GM21723 (cell line): Measurements from ENCODE around the gene ELP6.

ENCODE experiments used
- ATAC-seq: cut with Tn5 transposase; IDR thresholded peaks from one replicate; pipeline ENCODE4 v1.9.1; 2021; ENCODE audit warnings: mild to moderate bottlenecking, moderate library complexity; ENCODE audit not compliant: unreplicated experiment

Gene ELP6, protein sequence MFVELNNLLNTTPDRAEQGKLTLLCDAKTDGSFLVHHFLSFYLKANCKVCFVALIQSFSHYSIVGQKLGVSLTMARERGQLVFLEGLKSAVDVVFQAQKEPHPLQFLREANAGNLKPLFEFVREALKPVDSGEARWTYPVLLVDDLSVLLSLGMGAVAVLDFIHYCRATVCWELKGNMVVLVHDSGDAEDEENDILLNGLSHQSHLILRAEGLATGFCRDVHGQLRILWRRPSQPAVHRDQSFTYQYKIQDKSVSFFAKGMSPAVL

DNA sequence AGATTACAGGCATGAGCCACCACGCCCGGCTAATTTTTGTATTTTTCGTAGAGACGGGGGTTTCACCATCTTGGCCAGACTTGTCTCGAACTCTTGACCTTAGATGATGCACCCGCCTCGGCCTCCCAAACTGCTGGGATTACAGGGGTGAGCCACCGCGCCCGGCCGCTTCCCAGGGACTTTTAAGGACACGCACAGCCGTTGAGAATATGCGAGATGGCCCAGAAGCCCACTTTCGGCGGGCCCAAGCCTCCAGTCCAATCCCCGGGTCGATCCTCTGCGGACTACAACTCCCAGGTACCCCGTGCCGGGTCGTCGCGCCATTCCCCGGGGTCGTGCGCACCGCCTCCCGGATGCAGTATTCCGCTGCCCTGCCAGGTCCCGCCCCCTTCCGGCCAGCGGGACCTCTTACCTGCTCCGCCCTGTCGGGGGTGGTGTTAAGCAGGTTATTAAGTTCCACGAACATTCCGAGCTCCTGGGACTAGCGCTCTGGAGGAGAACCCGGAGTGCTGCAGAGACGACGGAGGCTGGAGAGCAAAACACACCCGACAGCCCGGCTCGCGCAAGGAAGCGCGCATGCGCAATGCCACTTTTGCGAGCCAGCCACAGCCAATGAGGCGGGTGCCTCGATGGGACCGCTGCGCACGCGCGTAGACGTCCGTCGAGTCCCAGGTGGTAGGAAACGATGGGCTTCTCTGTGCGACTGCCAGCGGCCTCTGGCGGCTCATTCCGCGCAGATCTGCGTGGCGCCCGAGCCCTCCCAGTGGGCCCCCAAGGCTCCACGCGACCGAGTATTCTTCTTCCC is at the start of gene ELP6:
Gene ELP6, minus strand, starts transcription at position 588 of the 805 bp plus-strand sequence. Its CDS starts 122 bp downstream, at position 466.
- peak; percentile 91 for ATAC-seq

DNA sequence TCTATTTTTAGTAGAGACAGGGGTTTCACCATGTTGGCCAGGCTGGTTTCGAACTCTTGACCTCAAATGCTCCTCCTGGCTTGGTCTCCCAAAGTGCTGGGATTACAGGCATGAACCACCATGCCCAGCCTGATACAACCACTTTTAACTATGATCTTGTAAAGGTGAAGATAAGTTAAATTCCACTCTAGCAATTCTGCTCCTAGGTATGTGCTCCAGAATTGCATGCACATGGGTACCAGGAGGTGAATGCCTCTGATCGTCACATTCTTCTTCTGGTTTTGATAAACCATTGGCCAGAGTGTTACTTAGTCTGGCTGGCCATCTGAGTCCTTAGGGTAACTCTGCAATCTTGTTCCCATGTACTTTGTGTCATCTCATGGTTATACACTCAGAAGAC is 42.8 kb upstream of the ELP6 start:
- ATAC-seq = no peak

DNA sequence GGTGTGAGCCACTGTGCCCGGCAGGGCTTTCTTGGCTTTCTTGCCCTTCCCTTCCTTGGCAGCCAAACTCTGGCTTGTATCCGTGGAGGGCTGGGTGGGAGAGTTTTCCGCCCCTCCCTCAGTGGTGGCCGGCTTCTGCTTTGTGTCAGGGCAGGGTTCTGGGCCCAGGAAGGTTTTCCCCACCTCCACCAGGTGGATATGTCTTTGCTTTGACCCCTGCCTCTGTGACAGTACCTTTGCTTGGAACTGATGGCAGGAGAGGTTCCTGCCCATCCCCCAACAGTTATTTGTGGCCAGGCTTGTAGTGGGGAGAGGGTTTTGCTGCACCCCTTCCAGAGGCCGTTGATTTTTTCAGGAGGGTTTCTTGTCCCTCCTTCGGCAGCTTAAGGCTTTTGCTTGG is 40.8 kb upstream of the ELP6 start:
- no peak for ATAC-seq

DNA sequence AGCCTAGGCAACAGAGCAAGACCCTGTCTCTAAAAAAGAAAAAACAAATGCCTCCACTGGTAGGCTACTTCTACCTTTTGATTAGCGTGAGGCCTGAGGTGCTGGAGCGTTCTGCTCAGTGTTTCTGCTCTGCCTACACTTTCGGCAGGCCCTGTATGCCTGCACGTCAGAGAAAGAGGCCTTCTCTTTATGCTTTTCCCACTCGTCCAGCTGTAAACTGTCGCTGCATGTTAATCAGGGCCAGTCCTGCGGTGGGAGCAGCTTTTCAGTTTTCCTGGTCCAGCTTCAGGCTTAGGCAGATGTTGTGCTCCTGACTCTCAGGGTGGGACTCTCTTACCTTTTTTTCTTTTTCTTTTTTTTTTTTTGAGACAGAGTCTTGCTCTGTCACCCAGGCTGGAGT is 39.9 kb upstream of the ELP6 start:
- no peak for ATAC-seq

DNA sequence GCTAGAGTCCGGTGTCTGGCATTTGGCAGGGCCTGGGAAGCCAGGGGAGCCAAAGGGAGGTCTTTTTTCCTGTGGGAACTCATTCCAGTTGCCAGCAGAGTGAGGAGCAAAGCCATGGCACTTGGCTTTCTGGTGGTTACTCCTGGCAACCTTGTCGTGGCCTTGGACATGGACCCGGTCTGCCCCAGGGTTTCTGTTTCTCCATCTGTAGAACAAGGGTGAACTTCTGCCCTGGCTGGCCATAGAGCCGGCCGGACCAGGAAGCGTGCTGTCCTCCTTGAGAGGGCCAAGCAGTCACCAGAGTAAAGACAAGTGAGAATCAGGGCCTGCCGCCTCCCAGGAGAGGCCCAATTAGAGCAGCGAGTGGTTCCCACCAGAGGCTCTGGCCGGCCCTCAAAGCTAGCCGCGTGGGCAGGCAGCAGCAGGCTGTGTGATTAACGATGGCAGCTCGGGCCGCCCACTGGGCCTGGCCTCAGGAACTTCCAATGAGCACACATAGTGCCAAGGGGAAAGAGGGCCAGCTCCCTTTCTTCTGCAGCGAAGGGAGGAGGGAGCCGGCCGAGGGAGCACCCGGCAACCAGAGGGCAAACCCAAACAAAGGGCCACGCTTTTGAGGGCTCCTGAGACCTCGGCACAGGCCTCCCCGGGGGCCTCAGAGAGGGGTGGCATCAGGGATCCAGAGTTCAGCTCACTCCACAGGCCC is 29.1 kb upstream of the ELP6 start:
- no peak for ATAC-seq

DNA sequence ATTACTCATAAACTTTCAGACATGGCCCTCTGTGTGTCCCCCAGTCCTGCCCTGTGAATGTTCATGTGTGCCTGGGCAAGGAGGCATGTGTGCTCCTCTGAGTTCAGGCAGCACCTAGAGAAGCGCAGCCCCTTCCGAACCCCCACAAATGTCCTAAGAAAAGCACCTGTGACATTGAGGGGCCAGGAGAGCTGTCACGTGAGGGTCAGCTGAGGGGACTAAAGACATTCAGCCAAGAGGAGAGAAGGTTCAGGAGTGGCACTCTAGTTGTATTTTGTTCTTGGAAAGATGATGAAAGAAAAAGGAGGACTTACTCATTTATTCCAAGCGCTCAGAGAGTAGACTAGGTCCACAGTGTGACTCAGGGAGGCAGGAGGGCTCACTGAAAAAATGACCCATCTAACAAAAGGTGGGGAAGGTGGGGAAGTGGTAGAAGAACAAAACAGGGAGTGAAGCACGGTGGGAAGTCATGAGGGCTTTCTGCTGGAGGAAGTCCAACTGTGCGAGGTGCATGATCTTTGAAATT is 28.1 kb upstream of the ELP6 start:
- no peak for ATAC-seq

DNA sequence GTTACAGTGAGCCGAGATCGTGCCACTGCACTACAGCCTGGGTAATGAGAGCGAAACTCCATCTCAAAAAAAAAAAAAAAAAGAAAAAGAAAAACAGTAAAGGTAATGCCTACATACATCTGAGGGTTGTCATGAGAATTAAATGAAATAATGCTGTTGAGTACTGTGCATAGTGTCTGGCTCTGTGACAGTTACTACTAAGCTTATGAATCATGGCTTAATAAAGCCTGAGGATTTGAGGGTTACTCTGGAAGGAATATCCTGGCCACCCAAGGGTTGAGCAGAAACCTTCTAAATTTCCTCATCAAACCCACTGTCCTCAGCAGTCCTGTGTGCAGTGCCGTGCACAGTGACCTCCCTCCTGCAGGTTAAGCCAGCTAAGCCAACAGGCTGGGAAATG is 26.8 kb upstream of the ELP6 start:
- ATAC-seq = no peak

DNA sequence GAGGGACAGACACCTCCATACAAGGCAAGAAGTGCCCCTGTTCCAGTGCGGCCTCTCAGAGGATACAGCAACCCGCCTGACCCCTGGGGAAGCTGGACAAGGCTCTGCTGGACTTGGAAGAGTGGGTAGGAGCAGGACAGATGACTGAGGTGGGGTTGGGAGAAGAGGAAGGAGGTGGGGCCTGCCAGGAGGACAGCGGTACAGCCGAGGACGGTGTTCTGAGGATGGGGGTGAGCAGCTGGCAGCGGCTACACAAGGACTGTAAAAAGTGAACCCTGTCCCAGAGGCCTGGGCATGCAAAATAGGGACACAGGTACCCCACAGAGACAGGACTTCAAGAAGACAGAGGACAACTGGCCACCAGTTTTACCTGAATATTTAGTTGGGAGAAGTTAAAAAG is 23.5 kb upstream of the ELP6 start:
- no peak for ATAC-seq

DNA sequence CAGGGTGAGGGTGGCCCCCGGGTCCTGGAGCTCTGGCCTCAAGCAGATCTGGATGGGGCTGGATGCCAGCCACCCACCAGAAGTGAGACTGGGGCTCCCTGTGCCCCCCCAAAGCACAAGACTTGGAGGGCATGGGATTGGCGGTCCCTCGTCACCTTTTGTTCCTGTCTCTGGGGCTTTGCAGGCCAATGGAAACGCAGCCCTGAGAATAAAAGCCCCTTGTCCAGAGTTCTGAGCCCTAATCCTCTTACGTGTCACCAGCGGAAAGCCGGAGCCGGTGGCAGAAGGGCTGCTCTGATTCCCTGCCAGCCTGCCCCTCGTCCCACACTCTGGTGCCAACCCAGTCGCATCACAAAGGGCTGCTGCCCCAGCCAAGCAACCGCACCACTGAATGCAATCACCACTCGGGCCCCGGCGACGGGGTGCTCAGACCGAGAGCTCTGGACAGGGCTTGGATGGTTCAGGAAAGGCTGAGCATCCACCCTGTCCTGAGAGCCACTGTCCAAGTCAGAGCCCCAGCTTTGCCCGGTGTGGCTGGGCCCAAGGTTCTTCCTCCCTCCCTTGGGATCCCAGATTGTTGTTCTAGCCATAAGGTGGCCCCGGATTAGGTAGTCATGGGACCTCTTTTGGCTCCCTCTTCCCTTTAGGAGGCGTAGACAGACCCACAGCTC is 22.8 kb upstream of the ELP6 start:
- no peak for ATAC-seq

DNA sequence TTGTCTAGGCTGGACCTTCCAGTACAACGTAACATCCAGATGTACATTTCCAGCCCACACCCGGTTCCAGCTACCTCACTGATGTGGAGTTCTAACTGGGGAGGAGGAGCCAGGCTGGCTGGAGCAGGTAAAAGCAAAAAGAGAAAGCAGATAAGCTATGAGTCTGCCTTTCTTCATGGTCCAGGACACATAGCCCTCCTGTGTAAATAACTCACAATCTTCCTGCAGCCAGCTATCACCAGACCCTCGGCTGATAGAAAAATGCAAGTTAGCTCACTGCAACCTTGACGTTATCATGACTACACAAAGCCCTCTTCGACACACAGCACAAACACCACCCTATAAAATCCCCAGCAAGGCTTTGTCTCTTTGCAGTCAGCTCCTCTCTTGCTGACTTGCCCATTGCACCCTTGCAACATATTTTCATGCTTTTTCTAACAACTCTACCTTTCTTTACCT is 20.5 kb upstream of the ELP6 start:
- ATAC-seq = no peak

DNA sequence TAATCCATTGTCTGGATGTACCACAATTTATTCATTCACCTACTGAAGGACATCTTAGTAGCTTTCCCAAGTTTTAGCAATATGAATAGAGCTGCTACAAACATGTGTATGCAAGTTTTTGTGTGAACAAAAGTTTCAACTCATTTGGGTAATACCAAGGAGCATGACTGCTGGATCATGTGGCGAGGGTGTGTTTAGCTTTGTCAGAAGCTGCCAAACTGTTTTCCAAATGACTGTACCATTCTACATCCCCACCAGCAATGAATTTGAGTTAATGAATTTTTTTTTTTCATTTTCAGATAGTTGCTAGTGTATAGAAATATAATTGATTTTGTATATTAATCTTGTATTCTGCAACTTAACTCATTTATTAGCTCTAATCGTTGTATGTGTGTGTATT is 20.0 kb upstream of the ELP6 start:
- no peak for ATAC-seq

DNA sequence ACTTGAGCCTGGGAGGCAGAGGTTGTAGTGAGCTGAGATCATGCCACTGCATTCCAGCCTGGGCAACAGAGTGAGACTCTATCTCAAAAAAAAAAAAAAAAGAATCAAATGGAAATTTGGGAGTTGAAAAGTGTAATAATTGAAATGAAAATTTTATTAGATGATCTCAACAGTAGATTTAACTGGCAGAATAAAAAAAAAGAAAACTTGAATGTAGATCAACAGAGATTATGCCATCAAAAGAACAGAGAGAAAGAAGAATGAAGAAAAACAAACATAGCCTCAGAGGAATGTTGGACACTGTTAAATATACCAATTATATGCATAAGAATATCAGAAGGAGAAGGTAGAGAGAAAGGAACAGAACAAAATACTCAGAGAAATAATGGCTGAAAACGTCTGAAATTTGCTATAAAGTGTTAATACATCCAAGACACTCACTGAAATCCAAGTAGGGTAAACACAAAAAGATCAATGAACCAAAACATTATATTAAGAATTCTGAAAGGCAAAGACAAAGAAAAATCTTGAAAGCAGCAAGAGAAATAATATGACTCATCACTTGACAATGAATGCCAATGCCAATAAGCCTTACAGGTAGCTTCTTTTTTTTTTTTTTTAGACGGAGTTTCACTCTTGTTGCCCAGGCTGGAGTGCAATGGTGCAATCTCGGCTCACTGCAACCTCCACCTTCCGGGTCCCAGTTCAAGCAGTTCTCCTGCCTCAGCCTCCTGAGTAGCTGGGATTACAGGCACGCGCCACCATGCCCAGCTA is 14.6 kb upstream of the ELP6 start:
- no peak for ATAC-seq

DNA sequence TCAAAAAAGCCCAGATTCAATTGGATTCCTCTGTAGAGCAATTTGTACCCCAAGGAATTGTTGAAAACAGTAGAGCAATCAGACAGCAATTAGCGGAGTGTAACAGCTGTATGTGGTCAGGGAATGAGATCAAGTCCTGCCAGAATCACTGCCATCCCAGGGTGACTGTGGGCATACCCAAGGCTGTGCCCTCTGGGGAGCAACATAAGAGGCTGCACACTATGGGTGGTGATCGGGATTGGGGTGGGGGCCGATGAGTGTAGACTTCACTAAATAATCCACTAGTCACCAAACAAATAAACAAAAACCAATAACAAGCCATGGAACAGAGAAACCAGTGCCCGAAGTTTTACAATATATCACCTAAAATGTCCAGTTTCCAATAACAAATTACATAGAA is 12.1 kb upstream of the ELP6 start:
- no peak for ATAC-seq

DNA sequence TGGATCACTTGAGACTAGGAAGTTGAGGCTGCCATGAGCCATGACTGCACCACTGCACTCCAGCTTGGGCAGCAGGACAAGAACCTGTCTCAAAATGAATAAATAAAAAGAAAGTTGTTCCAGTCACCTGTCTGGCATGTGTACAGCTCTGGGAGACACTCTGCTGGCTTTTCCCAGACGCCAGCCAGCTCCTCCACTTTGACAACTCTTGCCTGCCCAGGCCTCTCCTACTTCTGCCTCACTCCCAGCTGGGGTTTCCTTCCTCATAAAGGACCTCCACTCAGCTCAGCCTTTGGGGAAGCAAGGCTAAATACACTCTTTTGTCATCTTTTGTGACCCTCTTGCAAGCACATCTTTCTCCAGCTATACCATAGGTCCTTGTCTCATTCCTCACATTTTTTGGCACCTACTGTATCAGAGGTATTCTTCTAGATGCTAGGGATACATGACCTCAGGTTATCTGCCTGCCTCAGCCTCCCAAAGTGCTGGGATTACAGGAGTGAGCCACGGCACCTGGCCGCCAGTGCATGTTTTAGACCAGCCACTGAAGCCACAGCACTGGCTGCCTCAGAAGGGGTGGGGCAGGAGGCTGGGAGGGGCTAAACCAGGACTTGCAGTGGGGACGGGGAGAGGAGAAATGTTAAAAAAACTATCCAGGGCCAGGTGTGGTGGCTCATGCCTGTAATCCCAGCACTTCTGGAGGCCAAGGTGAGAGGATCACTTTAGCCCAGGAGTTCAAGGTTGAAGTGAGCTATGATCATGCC is 10.0 kb upstream of the ELP6 start:
- ATAC-seq = no peak

DNA sequence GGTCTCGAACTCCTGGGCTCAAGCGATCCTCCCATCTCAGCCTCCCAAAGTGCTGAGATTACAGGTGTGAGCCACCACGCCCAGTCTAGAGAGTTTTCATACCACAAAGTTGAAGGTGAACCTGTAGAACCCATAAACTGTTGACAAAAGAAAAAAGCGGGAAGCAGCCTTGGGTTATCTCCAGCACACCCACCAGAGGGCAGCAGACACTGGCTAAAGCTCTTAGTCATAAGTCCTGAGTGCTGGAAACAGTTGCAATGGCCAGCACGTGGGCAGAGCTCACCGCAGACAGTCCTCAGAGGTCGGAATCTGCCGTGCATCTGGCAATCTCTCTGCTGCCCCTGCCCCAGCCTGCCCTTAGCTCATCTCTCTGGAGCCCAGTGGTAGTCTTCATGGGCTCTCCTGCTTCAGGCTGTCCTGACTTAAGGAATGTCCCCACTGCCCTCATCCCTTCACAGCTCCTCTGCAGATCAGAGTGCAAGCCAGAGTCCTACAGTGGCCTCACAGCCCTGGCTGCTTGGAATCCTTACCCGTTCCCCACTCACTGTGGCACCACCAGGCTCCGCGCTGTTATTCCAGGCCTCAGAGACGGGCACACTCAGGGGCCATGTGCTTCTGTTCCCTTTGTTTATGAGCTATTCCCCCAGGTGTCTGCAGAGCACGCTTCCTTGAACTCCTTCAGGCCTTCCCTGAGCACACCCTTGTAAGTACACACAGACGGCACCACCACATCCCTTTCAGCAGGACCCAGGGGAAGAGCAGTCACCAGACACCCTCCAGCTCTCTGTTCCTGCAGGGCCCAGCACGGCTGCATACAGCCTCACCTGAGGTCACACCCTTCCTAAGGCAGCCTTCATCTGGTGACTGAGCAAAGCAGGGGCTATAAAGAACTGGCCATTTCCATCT is 8.8 kb upstream of the ELP6 start:
- peak; percentile 68 for ATAC-seq

DNA sequence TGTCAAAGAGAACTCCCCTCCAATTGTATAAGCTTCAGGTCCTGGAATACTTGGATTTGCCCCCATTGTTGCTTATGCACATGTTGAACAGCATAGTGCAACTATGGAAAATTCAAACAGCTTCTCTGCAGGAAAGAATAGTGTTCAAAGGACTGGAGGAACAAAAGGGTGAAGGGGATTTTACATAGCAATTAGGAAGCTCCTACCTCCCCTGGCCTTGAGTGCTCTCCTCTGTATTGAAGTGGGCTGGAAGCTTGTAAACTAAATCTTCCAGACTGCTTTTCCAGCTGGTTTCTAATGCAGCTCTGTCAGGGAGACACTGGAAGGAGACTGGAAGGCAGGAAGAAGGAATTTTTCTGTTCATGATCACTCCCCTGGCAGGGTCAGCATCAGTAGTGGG is 7.2 kb upstream of the ELP6 start:
- ATAC-seq = no peak

DNA sequence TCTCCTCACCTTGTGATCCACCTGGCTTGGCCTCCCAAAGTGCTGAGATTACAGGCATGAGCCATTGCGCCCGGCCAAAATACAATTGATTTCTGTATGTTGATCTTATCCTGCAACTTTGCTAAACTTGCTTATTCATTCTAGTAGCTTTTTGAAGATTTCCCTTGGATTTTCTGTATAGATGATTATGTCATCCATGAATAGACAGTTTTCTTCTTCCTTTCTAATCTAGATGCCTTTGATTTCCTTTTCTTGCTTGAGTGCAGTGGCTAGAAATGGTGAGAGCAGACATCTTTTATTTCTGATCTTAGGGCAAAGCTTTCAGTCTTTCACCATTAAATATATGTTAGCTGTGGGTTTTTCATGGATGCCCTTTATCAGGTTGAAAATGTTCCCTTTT is 4.4 kb upstream of the ELP6 start:
- ATAC-seq = no peak

DNA sequence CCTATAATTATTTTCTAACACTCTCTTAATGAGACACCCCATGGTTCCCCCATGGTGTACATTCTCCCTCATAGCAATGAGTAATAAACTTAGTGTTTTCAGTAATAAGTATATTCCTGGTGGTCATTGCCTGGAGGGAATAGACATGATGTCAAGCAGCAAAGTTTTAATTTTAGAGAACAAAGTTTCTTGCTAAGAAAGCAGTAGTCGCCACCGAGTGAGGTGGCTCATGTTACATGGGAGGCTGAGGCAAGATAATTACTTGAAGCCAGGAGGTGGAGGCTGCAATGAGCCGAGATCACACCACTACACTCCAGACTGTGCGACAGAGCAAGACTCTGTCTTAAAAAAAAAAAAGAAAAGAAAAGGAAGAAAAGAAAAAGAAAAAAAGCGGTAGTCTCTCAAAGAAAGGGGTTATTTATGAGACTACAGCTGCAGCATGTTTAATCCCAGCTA is 2.4 kb upstream of the ELP6 start:
- ATAC-seq = no peak
